NCI-H510A treated with DMSO at 0.1 percent for 48 hours (cell line): Measurements from ENCODE around the gene MAML2.

ENCODE experiments used
- DNase-seq: peaks from one replicate; lab custom pipeline; 2025; lab: John Stamatoyannopoulos, UW

Gene MAML2

DNA sequence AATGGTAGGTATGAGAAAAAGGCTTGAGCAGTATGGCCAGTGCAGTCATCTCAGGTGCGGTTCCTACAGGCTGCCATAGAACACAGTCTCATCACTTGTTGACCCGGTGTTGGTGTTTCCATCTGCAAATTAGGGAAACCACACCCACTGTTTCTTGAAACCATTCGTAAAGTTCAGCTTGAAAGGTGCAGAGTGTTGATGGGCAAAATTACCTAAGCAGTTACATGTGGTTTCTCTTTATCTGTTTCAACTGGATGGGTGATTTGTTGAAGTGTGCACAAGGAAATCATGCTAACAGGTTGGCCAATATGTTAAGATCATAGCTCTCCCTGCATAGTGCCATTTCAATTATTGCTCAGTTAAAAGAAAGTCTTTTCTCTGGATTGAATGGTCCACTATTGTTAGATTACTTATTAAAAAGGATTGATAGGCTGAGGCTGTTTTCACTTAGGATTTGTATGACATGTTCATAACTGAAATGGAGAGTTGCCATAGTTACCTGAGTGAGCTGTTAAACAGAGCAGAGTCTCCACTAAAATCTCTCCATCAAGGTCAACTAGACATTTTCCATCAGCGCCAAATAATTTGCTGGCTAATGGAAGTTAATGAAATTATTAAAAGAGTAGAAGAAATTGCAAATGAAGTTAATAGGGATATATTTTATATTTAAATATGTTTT is 215.9 kb downstream of the MAML2 start:
- no peak for DNase-seq

DNA sequence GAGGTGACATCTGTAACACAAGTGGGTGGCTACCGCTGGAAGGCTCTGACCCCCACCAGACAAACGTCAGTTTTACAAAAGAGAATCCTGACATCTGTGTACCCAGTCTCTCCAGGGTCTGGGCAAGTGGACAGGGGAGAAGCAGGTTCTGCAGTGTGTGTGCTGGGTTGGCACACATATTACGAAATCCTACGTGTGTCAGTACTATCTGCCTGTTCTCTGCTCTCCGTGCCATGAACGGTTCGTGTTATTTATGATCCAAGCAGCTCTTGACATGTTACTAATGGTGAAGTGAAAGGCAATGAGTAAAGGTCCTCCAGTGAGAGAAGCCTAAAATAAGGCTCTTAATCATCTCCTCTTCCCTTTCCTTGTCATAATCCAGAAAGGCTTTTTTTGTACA is 217.6 kb downstream of the MAML2 start:
- no peak for DNase-seq

DNA sequence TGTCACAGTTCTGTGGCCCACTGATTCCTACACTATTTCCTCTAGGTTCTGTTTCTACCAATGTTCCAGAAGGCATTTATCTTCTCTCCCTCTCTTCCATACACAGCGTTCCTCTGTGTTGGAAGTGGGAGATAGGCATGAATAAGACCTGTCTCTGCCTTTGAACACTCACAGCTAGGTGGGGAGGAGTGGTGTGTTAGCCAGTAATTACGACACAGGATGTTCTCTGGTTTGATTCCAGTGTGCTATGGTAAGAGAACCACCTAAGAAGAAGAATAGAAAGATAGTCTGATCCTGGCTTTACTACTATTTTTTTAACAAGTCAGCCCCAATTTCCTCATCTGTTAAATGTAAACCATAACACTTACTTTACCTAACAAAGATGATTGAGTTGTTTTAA is 218.8 kb downstream of the MAML2 start:
- no peak for DNase-seq

DNA sequence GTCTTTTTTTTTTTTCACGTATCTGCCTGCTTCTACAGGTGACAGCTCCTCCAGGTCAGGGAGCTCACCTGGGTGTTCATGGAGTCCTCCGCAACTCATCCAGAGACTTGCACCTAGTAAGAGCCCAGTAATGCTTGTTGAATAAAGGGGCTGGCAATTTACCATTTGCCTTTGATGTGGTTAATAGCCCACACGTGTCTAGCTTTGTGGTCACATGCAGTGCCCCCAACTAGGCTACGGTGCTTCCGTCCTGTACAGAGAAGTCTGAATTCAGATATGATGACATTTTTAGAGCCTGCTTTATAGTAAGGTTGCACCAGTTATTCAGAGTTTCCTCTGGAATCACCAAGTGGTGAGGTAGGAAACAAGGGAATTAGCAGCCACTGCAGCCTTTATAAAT is 219.7 kb downstream of the MAML2 start:
- DNase-seq = no peak

DNA sequence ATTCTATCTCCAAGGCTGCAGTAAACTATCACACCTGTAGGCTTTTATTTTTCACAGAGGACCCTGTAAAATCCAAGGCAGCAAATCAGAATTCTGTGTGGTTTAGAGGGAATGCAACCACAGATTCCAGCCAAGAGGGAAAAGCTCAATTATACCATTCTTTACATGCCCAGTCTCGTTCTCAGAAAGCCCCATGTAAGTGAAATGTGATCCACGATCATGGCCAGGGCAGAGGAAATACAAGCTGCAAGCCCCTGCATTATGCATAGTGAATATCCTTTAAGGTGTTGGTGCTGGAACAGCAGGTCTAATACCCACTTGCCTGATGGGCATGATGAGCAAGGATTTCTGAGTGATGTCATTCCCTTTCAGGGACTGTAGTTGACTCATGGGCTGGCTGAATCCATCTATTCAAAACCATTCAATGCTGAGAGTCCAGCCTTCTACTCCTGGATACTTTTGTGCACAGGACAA is 220.4 kb downstream of the MAML2 start:
- DNase-seq = no peak

DNA sequence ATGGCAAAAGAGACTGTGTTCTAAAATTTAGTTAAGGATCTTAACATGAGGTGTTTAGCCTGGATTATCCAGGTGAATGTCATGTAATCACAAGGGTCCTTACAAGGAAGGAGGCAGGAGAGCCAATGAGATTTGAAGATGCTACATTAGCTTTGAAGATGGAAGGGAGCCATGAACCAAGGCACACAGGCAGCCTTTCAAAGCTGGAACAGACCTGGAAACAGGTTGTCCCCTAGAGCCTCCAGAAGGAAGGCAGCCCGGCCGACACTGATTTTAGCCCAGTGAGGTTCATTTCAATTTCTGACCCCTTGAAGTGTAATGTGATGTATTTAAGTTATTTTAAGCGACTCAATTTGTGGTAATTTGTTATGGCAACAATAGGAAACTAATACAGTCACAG is 223.8 kb downstream of the MAML2 start:
- DNase-seq = no peak

DNA sequence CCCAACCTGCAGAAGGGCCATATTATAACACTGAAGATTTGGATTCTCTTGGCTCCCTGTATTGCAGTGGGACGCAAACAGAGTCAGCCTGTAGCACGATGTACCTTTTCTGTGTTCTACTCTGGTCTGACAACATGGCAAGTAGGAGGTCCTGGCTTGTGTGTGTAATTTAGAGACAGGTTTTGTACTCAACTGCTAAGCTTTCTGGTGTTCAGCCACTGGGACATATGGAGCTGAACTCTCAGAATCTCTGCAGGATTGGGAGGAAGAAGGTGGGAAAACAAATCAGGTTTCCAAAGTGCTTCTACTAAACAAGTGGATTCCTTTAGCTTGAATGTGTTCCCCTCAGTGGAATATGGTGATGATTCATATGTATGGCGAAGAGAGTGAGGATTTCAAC is 226.6 kb downstream of the MAML2 start:
- no peak for DNase-seq

DNA sequence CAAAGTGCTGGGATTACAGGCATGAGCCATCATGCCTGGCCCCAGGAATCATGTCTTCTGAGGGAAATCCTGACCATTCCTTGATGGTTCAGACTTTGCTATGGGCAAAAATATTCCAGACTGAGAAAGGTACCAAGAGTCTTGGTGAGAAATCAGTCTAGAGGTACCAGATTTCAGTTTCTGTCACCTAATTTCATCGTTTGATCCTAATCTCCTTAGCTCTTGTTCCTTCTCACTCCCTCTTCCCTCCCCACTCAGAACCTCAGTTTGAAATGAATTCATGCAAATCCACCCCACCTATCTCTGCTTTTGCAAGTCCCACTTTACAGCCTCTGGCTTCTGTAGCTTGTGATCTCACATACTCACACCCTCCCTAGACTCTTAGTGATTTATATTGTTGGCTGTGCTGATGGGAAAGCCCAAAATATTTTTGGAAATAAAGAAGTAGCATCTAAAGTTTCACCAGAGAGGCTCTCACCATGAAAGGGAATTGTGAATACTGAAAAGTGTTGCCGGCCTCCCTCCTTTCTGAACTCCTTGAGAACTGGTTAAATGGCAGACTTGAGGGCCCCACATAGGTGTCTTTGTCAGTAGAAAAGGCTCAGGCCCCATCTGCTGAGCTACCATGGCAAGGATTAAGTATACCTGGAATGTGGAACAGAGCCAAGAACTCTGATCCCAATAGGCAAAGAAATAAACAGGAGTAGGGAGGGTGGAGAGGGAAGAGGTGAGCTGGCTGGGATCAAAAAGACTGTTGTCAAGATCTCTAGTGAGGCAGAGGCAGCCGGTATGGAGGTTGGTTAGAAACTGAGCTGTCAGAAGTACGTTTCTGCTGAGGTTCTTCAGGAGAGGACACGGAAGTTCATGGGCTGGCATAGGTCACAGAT is 228.6 kb downstream of the MAML2 start:
- no peak for DNase-seq

DNA sequence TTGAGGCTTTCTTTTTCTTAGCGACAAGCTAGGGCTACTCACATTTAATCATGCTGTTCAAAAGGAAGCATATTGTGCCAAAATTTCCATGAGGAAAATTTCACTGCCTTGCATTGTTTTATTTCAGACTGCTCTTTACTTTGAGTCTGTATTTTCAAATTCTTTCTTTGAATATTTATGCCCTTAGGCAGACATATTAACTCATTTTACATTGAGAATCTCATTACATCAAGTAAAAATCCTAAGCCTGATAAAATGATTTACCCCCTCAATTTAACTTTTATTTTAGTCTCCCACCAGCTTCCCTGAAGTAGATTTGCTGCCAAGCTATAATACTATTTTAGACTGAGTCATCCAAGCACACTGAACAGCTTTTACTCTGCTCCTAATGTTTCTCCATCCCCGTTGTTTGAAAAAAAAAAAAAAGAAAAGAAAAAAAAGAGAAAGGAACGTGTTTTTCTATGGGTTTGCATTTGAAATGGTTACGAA is 229.8 kb downstream of the MAML2 start:
- DNase-seq = no peak

DNA sequence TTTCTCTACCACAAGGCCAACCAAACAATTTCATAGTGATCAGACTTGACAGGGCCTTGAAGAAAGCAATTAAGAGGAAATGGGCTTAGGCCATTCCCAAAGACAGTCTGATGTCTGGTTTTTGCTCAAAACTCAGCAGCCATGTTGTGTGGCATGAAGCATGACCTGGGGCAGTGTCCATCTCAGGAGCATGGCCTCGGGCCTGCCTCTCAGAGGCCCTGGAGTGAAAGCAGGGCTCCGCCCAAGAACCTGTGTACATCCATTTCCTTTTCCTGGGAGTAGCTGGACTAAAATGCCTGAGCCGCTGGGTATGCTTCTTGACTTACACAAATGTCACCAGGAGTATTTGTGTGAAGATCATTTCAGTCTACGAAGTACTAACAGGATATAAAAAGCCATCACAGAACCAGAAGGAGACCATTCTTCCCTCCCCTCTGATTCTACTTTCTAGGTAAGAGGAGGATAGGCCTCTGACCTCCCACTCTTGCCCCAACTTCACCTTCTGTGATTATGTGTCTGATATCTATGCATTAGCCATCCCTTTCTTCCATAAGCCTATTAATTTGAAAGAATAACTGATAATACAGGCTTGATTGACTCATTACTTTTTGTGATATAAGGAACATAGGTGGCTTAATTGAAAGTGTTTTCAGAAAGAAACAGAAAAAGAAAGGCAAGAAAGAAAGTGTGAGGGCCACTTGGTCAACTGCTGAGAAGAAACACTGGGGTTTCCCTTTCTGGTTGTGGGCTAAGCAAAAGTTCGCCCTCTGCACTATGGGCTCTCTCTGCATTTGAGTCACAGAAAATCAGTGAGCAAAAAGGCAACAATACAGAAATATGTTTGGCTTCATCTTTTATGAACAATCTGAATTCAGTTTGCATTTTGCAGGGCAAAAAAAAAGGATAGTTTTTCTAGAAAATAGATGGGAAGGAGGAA is 230.5 kb downstream of the MAML2 start:
- no peak for DNase-seq

DNA sequence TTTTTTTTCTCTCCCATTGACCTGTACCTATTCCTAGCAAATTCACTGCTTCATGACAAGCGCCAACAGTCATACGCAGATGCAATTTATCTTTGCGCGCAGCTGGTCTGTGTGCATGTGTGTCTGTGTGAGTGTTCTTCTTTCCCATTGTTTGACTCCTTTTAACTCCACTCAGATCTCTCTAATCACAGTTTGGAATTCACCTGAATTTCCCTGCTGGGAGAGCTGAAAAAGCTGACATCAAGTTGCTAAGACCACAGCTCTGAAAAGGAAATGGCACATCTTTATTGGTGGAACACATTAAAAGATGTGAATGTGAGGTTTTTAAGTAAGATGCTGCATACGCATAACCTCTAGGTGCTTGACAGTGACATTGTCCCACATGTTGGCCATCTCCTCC is 231.7 kb downstream of the MAML2 start:
- no peak for DNase-seq

DNA sequence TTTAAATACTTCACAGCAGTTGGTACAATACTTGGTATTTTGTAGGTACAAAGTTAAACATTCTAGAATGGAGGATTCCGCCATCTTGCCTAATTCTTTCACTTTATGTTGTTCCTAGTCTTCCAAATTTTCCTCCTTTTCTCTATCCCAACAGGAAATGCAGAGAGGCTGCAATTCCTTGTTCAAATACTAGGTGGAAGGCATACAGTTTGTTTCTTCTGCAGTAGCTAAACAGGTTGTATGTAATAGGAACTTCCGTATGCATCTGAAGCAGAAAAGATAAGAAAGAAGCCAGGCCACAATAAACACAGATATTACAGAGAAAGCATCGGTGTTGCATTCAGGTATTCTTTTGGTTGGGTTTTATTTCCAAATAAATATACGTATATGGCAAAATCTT is 232.7 kb downstream of the MAML2 start:
- no peak for DNase-seq

DNA sequence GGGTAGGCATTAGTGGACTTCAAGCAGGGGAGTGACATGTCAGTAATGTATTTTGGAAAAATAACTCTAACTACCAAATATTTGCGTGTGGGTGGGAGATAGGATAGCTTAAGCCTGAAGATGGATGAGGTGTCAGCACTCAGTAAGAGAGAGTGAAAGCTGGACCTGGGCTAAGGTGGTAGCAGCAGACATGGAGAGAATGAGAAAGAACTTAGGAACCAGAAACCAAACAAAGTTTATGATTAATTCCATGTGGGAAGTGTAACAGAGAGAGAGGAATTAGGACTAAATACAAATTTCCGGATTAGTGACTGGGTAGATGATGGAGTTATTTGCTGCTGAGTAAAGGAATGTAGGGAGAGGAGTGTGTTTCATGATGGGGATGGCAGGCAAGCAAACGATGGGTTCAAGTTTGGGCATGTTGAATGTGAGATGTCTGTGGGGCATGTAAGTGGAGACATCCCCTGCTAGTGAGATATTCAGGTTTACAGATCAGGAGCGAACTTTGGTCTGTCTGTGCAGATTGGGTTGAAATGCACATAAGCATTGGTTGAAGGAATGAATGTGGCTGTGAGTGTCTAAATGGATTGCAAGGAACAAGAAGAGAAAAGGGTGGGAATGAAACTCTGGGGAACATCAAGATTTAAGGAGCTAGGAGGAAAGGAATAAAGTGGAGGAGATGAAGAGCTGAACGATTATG is 233.5 kb downstream of the MAML2 start:
- no peak for DNase-seq

DNA sequence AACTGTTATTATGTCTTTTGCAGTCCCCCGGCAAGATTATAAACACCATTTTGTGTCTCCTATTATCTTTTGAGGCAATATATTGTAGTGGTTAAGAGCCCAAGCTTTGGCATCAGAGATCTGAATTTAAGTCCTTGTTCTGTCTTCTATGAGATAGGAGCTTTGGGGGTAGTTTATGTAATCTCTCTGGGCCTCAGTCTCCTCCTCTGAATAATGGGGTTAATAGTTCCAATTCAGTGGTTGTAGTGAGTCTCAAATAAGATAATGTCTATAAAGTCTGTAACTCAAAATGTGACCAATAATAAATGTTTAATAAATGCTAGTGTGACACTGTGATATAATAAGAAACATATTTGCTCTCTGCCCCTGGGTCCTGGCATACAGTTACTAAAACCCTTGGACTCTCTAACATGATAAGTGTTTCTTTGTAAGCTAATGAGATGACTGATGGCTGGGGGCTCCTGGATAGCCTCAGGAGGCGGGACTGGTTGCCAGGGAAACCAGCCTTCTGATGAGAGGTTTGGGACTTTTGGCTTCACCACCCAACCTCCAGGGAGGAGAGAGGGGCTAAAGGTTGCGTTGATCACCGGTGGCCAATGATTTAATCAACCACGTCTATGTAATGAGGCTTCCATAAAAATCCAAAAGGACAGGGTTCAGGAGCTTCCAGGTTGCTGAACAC is 235.7 kb downstream of the MAML2 start:
- DNase-seq = no peak

DNA sequence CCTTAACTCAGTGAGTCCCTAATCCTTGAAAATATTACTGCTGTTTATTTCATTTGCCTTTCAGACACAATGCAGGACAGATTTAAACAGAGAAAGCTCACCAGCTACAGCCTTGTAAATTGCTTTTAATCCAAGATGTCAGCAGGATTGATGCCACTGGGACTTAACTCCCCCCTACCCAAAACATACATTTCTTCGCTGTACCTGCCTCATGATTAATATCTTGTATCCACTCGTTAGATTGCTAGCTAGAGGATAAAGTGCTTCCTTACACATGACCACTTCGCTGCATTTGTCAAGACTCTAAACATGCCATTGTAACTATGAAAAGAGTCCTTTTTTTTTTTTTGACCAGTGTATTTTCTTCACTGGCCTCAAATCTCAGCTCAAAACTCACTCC is 236.3 kb downstream of the MAML2 start:
- no peak for DNase-seq

DNA sequence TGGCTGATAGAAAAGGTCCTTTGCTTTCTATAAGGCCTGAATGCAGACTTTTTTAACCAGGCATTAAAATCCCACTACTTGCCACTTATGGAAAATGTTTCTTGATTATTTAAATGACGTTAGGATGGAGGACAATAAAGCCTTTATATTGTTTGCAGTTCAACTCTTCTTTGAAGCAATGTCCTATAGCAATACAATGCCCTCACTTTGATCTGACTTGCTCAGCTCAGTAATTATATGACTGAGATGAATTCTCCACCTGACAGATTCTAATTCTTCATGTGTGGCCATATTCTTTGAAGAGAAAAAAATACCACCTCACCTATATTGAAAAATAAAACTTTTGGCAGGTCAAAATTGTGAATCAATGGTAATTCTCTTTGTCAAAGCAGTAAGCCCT is 237.1 kb downstream of the MAML2 start:
- no peak for DNase-seq

DNA sequence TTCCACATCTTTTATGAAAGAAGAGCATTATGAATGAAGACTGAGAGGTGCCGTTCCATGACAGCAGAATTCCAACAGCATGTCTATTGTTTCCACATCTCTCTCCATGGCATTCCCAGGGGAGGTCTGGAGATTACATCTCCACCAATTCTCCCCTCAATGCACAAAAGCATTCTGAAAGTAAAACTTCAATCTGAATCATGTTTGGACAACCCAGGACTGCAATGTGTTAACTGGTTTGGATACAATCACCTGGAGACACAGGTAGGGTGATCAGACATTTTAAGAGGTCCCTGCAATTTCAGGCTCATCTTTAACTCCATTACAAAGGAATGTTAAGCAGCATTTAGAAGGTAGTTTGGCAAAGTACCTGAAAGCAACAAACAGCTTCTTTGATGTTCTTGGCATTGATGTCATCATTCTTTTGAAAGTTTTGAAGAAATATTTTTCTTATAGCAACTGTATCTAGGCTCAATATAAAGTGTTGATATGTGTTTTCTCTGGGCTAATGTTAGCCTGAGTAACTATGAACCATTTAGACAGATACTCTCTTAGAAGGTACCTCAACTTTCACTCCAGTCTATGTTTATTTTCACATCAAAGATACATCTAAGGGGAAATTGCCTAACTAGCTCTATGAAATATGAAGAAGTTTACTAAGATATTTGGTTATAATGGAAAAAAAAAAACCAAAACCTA is 237.6 kb downstream of the MAML2 start:
- DNase-seq = no peak

DNA sequence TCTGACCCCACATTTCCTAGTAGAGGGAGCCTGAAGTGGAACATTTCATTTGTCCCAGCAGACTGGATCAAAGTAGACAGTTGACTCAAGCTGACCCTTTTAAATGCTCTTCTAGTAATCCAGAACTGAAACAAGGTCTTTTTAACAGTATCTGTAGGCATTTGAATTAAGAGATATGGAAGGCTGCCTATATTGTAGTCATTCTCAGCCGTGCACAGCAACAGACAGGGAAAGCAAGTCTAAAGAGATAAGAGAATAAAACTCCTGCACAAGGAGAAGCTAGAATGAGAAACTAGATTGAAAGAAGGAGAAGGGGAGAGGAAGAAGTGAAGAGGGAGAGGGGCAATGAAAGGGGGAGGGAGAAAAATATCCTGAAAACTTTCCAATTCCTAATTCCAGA is 238.5 kb downstream of the MAML2 start:
- no peak for DNase-seq

DNA sequence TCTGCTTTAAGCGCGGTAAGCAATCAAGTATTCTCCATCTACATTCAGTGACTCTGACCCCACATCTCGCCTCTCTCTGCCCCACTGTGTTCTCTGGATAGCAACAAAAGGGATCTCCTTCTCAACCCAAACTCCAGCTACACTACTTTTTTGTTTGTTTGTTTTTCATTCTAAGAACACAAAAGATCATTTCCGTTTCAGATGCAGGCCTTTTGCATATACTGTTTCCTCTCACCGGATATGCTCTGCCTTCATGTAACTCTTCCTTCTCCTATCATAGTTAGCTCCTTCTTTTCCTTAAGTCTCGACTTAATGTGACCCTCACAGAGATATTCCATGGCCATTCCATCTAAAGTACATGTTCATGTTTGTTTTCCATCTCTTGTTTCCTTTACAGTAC is 239.3 kb downstream of the MAML2 start:
- DNase-seq = no peak

DNA sequence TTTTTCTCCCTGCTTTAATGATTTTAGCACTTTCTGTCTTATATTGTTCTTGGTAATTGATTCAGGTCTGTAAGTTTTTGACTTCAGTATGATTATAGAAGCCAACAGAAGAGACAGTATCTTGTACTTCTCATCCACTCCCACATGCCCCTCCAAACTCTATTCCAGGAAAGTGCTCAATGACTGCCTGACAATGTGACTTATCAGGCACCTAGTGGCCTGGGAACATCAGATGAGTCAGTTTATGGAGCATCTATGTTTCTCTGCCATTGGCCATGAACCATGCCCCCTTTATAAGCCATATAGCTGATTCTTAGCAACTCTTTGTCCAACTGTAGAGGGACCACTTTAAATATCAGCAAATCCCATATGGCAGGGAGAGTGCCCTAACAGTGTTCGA is 239.9 kb downstream of the MAML2 start:
- no peak for DNase-seq
